Activated T-helper 1 cell treated with anti-CD3 and anti-CD28 coated beads, Interleukin-12 subunit alpha, Interleukin-12 subunit beta, Interleukin-2, Interleukin-4 antibody, amounts not matched to agents 30 ng/mL and 10 ng/mL and 1 ng/mL, durations not matched to agents 14 hours and 24 hours and 36 hours (primary cell): ENCODE measurements around the gene HMGCS2. TPM values are rescaled to one million over a fixed set of nuclear protein-coding genes. Genes with fewer than 3 reads are reported as not detected.

Experiments
- DNase-seq: peaks from one replicate; pipeline ENCODE4 v3.0.0; 2021; ENCODE audit warnings: low spot score
- H3K27ac Mint-ChIP-seq: one replicate; pipeline ENCODE4 v1.8.0; 2021; ENCODE audit warnings: mild to moderate bottlenecking, mixed read lengths
- H3K27me3 Mint-ChIP-seq: one replicate; pipeline ENCODE4 v1.8.0; 2022; ENCODE audit warnings: mild to moderate bottlenecking, moderate library complexity, mixed read lengths; ENCODE audit not compliant: insufficient read depth
- H3K36me3 Mint-ChIP-seq: one replicate; pipeline ENCODE4 v1.8.0; 2021; ENCODE audit warnings: low read depth, mixed read lengths
- H3K4me1 Mint-ChIP-seq: one replicate; pipeline ENCODE4 v1.8.0; 2021; ENCODE audit warnings: low read depth, mixed read lengths
- H3K4me3 Mint-ChIP-seq: one replicate; pipeline ENCODE4 v1.8.0; 2021; ENCODE audit warnings: mild to moderate bottlenecking, moderate library complexity, mixed read lengths
- H3K9me3 Mint-ChIP-seq: one replicate; pipeline ENCODE4 v1.8.0; 2021; ENCODE audit warnings: mixed read lengths
- intact Hi-C: fragments of 100-400 bp; cut with micrococcal nuclease; formaldehyde crosslinking; loops from one replicate; pipeline ENCODE4 v1.15.1; 2024
- total RNA-seq: library from RNA; stranded (reverse); gene quantifications from 2 replicates; pipeline ENCODE4 v1.2.3, GENCODE V29; 2022

Gene HMGCS2
- total RNA-seq, 1 donor from 2014 or later: not detected

DNA sequence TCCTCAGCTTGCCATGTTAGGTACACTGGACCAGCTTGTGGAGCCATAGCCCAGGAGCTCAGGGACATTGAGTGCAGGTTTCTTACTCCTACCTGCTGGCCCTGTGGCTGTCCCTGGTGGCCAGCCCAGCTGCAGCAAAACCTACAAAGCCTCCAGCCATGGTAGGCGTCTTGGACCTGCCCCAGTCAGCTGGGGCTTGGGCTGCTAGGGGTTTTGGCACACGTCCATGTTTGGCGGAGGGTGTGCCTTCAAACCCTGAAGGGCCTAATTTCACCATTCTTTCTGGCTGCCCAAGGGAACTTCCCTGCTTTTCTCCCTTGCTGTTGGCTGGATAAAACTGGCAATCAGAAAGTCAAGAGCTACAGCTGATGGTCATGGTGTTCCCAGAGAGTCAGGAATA, 25.4 kb downstream of the HMGCS2 start:
- Mint-ChIP-seq H3K27ac (no peak overlapping the region), H3K4me3 (no peak overlapping the region), H3K27me3 (no peaks in the 10 kb centered on the region), H3K4me1 (peaks cover 25% of the 10 kb centered on the region), H3K9me3 (no peaks in the 10 kb centered on the region), H3K36me3 (peaks cover 9% of the 10 kb centered on the region)
- intact Hi-C loops: loop anchor here (10.0 kb wide), 1 partner anchor 141 kb away; no protein-coding TSS in a partner anchor
- no peak for DNase-seq

DNA sequence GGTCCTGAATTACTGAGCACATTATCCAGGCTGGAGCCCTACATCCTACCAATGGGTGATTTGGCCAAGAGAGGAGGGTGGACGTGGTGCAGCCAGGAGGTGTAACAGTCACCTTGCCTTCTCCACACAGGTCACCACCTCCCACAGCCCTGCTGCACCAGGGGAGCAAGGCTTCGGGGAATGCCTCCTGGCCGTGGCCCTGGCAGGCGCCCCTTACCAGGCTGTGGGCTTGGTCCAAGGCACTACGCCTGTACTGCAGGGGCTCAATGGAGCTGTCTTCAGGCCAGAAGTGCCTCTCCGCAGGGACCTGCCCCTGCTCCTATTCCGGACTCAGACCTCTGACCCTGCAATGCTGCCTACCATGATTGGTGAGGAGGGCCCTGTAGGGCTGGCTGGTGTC, 26.0 kb downstream of the HMGCS2 start:
- Mint-ChIP-seq H3K27ac (no peak overlapping the region), H3K4me1 (peaks cover 25% of the 10 kb centered on the region), H3K27me3 (no peaks in the 10 kb centered on the region), H3K4me3 (no peak overlapping the region), H3K36me3 (peaks cover 13% of the 10 kb centered on the region), H3K9me3 (no peaks in the 10 kb centered on the region)
- DNase-seq: no peak
- intact Hi-C loops: loop anchor here (10.0 kb wide), 1 partner anchor 142 kb away; no protein-coding TSS in a partner anchor

GRCh38 chr1:119742202-119742601, 26.5 kb downstream of the HMGCS2 start:
- H3K27me3 Mint-ChIP-seq: no peaks in the 10 kb centered on the region
- no peak overlapping the region for H3K27ac Mint-ChIP-seq
- peaks cover 23% of the 10 kb centered on the region for H3K4me1 Mint-ChIP-seq
- H3K9me3 Mint-ChIP-seq: no peaks in the 10 kb centered on the region
- no peak for DNase-seq
- no peak overlapping the region for H3K4me3 Mint-ChIP-seq
- intact Hi-C loops: loop anchor here (10.0 kb wide), 1 partner anchor 143 kb away; no protein-coding TSS in a partner anchor
- H3K36me3 Mint-ChIP-seq: peaks cover 14% of the 10 kb centered on the region

DNA sequence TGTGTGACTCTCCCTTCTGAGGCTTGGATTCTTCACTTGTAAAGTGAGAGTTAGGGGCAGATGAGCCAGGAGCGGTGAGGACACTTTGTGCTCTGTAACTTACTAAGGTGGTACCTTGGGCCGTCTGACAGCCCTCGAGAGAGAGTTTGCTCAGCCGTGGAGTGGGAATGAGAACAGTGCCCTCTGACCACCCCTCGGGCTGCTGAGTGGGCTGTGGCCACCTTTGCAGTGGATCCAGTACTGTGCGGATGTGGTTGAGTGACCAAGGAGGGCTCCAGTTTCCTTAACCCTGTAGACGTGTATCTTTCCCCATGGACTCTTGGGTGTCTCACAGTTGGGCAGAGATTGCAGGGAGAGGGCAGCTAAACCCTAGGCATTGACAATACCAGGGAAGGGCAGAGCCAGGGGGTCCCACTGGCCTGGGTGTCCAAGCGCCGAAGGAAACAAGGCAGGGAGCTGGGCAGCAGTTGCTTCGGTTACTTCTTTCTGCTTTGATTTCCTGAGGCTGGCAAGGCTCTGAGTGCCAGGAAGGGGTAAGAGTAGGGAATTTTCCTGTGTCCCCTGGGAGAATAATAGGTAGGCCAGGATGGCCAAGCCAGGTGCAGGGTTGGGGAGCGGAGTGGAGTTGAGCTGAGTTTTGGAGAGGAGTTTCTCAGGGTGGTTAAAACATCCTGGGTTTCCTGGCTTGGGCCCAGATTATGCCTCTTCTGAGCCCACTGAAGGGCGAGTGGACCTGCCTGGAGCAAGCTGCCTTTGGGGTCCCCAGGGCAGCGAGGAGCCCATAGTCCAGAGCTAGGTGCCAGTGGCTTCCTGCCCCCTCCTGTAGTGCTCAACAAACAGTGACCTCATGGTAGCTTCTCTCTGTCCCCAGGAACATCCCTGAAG, 27.6 kb downstream of the HMGCS2 start:
- peaks cover 14% of the 10 kb centered on the region for H3K36me3 Mint-ChIP-seq
- peaks cover 18% of the 10 kb centered on the region for H3K4me1 Mint-ChIP-seq
- H3K27ac Mint-ChIP-seq: no peak overlapping the region
- H3K27me3 Mint-ChIP-seq: no peaks in the 10 kb centered on the region
- no peaks in the 10 kb centered on the region for H3K9me3 Mint-ChIP-seq
- intact Hi-C loops: loop anchor here (10.0 kb wide), 1 partner anchor 144 kb away; no protein-coding TSS in a partner anchor
- H3K4me3 Mint-ChIP-seq: no peak overlapping the region
- DNase-seq: no peak

DNA sequence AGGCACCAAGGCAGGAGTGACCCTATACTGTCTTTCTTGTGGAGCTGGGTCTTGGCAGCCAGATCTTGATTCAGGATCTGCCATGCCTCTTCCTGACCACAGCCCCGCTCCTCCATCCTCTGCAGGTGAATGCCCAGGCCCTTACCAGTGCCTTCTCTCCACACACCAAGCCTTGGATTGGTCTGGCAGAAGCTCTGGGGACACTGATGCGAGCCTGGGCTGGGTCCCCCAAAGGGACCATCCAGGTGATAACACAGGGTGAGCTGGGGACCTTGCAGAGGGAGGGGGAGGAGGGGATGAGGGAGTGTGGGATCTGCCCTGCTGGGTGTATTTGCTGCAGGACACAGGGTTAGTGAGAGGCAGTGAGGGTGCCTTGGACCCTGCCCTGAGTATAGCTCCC, 28.4 kb downstream of the HMGCS2 start:
- no peak overlapping the region for H3K4me3 Mint-ChIP-seq
- H3K4me1 Mint-ChIP-seq: peaks cover 10% of the 10 kb centered on the region
- peaks cover 14% of the 10 kb centered on the region for H3K36me3 Mint-ChIP-seq
- no peak for DNase-seq
- intact Hi-C loops: loop anchor here (10.0 kb wide), 1 partner anchor 145 kb away; no protein-coding TSS in a partner anchor
- no peaks in the 10 kb centered on the region for H3K9me3 Mint-ChIP-seq
- no peak overlapping the region for H3K27ac Mint-ChIP-seq
- no peaks in the 10 kb centered on the region for H3K27me3 Mint-ChIP-seq

GRCh38 chr1:119739150-119739549, 29.6 kb downstream of the HMGCS2 start:
- no peak for DNase-seq
- intact Hi-C loops: no loop called here

GRCh38 chr1:119738100-119738720, 30.5 kb downstream of the HMGCS2 start:
- intact Hi-C loops: no loop called here
- peaks cover 12% of the 10 kb centered on the region for H3K36me3 Mint-ChIP-seq
- no peaks in the 10 kb centered on the region for H3K4me1 Mint-ChIP-seq
- no peak overlapping the region for H3K4me3 Mint-ChIP-seq
- no peak overlapping the region for H3K27ac Mint-ChIP-seq
- H3K27me3 Mint-ChIP-seq: no peaks in the 10 kb centered on the region
- H3K9me3 Mint-ChIP-seq: no peaks in the 10 kb centered on the region
- DNase-seq: no peak

More at GRCh38 chr1:119739150-119739549, 29.6 kb downstream of the HMGCS2 start:
- H3K27me3 Mint-ChIP-seq: no peaks in the 10 kb centered on the region
- peaks cover 5% of the 10 kb centered on the region for H3K4me1 Mint-ChIP-seq
- H3K27ac Mint-ChIP-seq: no peak overlapping the region
- peaks cover 14% of the 10 kb centered on the region for H3K36me3 Mint-ChIP-seq
- H3K9me3 Mint-ChIP-seq: no peaks in the 10 kb centered on the region
- no peak overlapping the region for H3K4me3 Mint-ChIP-seq

- intact Hi-C loops: no loop called here
- Mint-ChIP-seq H3K36me3 (peaks cover 12% of the 10 kb centered on the region), H3K27ac (no peak overlapping the region), H3K9me3 (no peaks in the 10 kb centered on the region), H3K4me3 (no peak overlapping the region), H3K27me3 (no peaks in the 10 kb centered on the region), H3K4me1 (no peaks in the 10 kb centered on the region)
- no peak for DNase-seq
Measured at GRCh38 chr1:119737040-119737682, 31.5 kb downstream of the HMGCS2 start.

GRCh38 chr1:119736649-119737039, 32.1 kb downstream of the HMGCS2 start:
- no peaks in the 10 kb centered on the region for H3K9me3 Mint-ChIP-seq
- H3K4me3 Mint-ChIP-seq: no peak overlapping the region
- no peak for DNase-seq
- H3K27me3 Mint-ChIP-seq: no peaks in the 10 kb centered on the region
- peaks cover 12% of the 10 kb centered on the region for H3K36me3 Mint-ChIP-seq
- intact Hi-C loops: no loop called here
- H3K4me1 Mint-ChIP-seq: no peaks in the 10 kb centered on the region
- H3K27ac Mint-ChIP-seq: no peak overlapping the region

GRCh38 chr1:119735217-119735616, 33.5 kb downstream of the HMGCS2 start:
- no peaks in the 10 kb centered on the region for H3K4me1 Mint-ChIP-seq
- peaks cover 16% of the 10 kb centered on the region for H3K36me3 Mint-ChIP-seq
- H3K27me3 Mint-ChIP-seq: no peaks in the 10 kb centered on the region
- H3K4me3 Mint-ChIP-seq: no peak overlapping the region
- H3K9me3 Mint-ChIP-seq: no peaks in the 10 kb centered on the region
- DNase-seq: no peak
- intact Hi-C loops: no loop called here
- H3K27ac Mint-ChIP-seq: no peak overlapping the region

- no peaks in the 10 kb centered on the region for H3K27me3 Mint-ChIP-seq
- no peak overlapping the region for H3K27ac Mint-ChIP-seq
- H3K4me3 Mint-ChIP-seq: no peak overlapping the region
- no peak for DNase-seq
- intact Hi-C loops: no loop called here
- peaks cover 25% of the 10 kb centered on the region for H3K36me3 Mint-ChIP-seq
- H3K4me1 Mint-ChIP-seq: no peaks in the 10 kb centered on the region
- H3K9me3 Mint-ChIP-seq: no peaks in the 10 kb centered on the region
Measured at GRCh38 chr1:119733754-119734153, 35.0 kb downstream of the HMGCS2 start.

GRCh38 chr1:119732465-119733168, 36.1 kb downstream of the HMGCS2 start:
- intact Hi-C loops: no loop called here
- H3K4me1 Mint-ChIP-seq: no peaks in the 10 kb centered on the region
- H3K9me3 Mint-ChIP-seq: no peaks in the 10 kb centered on the region
- peaks cover 20% of the 10 kb centered on the region for H3K36me3 Mint-ChIP-seq
- DNase-seq: no peak
- no peaks in the 10 kb centered on the region for H3K27me3 Mint-ChIP-seq
- no peak overlapping the region for H3K4me3 Mint-ChIP-seq
- H3K27ac Mint-ChIP-seq: no peak overlapping the region
